Upper lobe of right lung (tissue), 1 donor: ENCODE results near the gene HOXC4. TPM values are rescaled to one million over a fixed set of nuclear protein-coding genes. Genes with fewer than 3 reads are reported as not detected.

ENCODE experiments used
- ATAC-seq: fragments of 200-7000 bp; cut with Tn5 transposase; one replicate; pipeline ENCODE4 v1.9.1; 2020; ENCODE audit warnings: mild to moderate bottlenecking, moderate library complexity
- DNase-seq: peaks from one replicate; pipeline ENCODE4 v3.0.0-alpha.2; 2020
- H3K27ac ChIP-seq: fragments of 200-600 bp; one replicate; pipeline ENCODE4 v1.8.0; 2022
- H3K27me3 ChIP-seq: fragments of 200-600 bp; one replicate; pipeline ENCODE4 v1.8.0; 2022; ENCODE audit warnings: mild to moderate bottlenecking
- H3K36me3 ChIP-seq: fragments of 200-600 bp; one replicate; pipeline ENCODE4 v1.8.0; 2022
- H3K4me1 ChIP-seq: fragments of 200-600 bp; one replicate; pipeline ENCODE4 v1.8.0; 2022
- H3K4me3 ChIP-seq: fragments of 200-600 bp; one replicate; pipeline ENCODE4 v1.8.0; 2022; ENCODE audit warnings: mild to moderate bottlenecking
- H3K9me3 ChIP-seq: fragments of 200-600 bp; one replicate; pipeline ENCODE4 v1.8.0; 2022
- intact Hi-C: fragments of 100-400 bp; cut with DNase I; formaldehyde crosslinking; loops from one replicate; pipeline ENCODE4 v1.11.0; 2022
- total RNA-seq: library from RNA; stranded (reverse); fragmentation: NEBNext Ultra II Directional; extraction: Animal tissue kit (Norgen Biotek cat#: 25700); gene quantifications from one replicate; pipeline ENCODE4 v1.2.1, GENCODE V29; 2021
- TF ChIP-seq, protein P1 (sequence below): fragments of 200-600 bp; IDR thresholded peaks from one replicate; pipeline ENCODE4 v1.8.0; 2022; ENCODE audit warnings: antibody characterized with exemption
- donor health status: DM: no; HTN: yes; CAD: no; lungs with severe emphysema.

HOXC4 gene
- total RNA-seq, 1 donor from 2014 or later: 0.61 TPM

DNA sequence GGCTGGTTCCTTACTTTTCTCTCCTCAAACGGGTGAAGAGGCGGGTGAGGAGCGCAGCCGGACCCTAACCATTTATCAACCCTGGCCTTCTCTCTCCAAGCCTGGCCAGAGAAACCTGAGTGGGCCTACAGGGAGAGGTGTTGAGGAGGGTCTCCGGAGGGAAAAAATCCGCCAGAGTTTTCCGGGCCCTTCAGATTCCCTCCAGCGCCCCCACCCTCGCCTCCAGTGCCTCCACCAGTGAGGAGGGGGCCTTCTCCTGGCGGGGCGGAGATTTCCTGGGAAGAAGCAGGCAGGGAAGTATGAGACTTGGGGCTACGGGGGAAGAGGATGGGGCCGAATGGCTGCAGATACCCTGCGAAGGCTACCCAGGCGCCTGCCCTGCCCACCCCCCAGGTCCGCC, 22.2 kb upstream of the HOXC4 start:
- H3K4me1 ChIP-seq: no peaks in the 10 kb centered on the region
- TF ChIP-seq, protein P1, sequence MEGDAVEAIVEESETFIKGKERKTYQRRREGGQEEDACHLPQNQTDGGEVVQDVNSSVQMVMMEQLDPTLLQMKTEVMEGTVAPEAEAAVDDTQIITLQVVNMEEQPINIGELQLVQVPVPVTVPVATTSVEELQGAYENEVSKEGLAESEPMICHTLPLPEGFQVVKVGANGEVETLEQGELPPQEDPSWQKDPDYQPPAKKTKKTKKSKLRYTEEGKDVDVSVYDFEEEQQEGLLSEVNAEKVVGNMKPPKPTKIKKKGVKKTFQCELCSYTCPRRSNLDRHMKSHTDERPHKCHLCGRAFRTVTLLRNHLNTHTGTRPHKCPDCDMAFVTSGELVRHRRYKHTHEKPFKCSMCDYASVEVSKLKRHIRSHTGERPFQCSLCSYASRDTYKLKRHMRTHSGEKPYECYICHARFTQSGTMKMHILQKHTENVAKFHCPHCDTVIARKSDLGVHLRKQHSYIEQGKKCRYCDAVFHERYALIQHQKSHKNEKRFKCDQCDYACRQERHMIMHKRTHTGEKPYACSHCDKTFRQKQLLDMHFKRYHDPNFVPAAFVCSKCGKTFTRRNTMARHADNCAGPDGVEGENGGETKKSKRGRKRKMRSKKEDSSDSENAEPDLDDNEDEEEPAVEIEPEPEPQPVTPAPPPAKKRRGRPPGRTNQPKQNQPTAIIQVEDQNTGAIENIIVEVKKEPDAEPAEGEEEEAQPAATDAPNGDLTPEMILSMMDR: no peak
- no peaks in the 10 kb centered on the region for H3K36me3 ChIP-seq
- ATAC-seq: no peak
- peak; percentile 51 for DNase-seq
- H3K27ac ChIP-seq: peak overlapping the region; percentile 61
- peak overlapping the region; percentile 28 for H3K4me3 ChIP-seq
- H3K27me3 ChIP-seq: peaks cover 94% of the 10 kb centered on the region
- H3K9me3 ChIP-seq: no peaks in the 10 kb centered on the region
- intact Hi-C loops: no loop called here

GRCh38 chr12:54032086-54032619, 21.5 kb upstream of the HOXC4 start:
- no peaks in the 10 kb centered on the region for H3K9me3 ChIP-seq
- ATAC-seq: no peak
- H3K4me1 ChIP-seq: no peaks in the 10 kb centered on the region
- no peak overlapping the region for H3K27ac ChIP-seq
- no peak overlapping the region for H3K4me3 ChIP-seq
- TF ChIP-seq, protein P1: no peak
- no peaks in the 10 kb centered on the region for H3K36me3 ChIP-seq
- intact Hi-C loops: no loop called here
- no peak for DNase-seq
- H3K27me3 ChIP-seq: peaks cover 94% of the 10 kb centered on the region

DNA sequence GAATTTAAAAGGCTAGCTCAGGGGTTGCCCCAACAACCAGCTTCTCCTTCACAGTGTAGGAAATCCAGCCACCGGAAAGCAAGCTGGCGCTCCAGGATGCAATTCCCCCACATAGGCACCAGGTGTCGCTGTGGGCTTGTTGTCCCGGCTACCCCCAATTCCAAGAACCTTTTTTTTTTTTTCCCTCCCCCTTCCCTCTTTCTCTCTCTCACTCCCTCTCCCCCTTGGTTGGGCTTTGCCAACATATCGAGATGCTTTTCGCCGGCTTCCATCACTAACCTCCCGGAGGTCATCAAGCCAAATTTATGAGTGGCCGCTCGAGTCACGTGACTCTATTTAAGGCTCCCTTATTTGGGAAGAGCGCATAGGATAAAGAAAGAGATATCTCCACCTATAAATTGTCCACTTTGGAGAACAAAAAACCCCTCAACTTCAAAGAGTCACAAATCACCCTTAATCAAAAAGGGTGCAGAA, 21.0 kb upstream of the HOXC4 start, which contains the start of gene HOXC5:
Gene HOXC5, plus strand, starts transcription at position 424 of the 474 bp plus-strand sequence. CDS start 73 bp downstream, outside the sequence.
- Histone ChIP-seq H3K36me3 (no peaks in the 10 kb centered on the region), H3K27me3 (peaks cover 94% of the 10 kb centered on the region), H3K27ac (no peak within 1 kb of the TSS), H3K4me3 (peak within 1 kb of the TSS; percentile 33), H3K4me1 (no peaks in the 10 kb centered on the region), H3K9me3 (no peaks in the 10 kb centered on the region)
- TF ChIP-seq, protein P1: peak; percentile 83
- DNase-seq: peak; percentile 72
- ATAC-seq: peak; percentile 73
- intact Hi-C loops: no loop called here

- Histone ChIP-seq H3K27me3 (peaks cover 92% of the 10 kb centered on the region), H3K9me3 (no peaks in the 10 kb centered on the region), H3K36me3 (no peaks in the 10 kb centered on the region), H3K4me1 (no peaks in the 10 kb centered on the region), H3K27ac (no peak overlapping the region), H3K4me3 (peak overlapping the region; percentile 33)
- ATAC-seq (no peak), DNase-seq (peak; percentile 60)
- intact Hi-C loops: no loop called here
- TF ChIP-seq, protein P1: no peak
These were observed 20.3 kb upstream of the HOXC4 start for GRCh38 chr12:54033106-54033979.

- Histone ChIP-seq H3K9me3 (no peaks in the 10 kb centered on the region), H3K36me3 (no peaks in the 10 kb centered on the region), H3K27me3 (peaks cover 93% of the 10 kb centered on the region), H3K4me1 (no peaks in the 10 kb centered on the region), H3K4me3 (peak overlapping the region; percentile 33), H3K27ac (no peak overlapping the region)
- TF ChIP-seq, protein P1: no peak
- DNase-seq (peak; percentile 57), ATAC-seq (no peak)
- intact Hi-C loops: no loop called here
These were observed 19.5 kb upstream of the HOXC4 start for GRCh38 chr12:54033980-54034784.
